ENCODE data around the gene INHBB. TPM values are rescaled to one million over a fixed set of nuclear protein-coding genes. Genes with fewer than 3 reads are reported as not detected.

The INHBB gene
- total RNA-seq, result 3.3 and 5.2 TPM in 2 replicates

GRCh38 chr2:120346026-120346666 lies at the start of gene INHBB:
Gene INHBB, plus strand, starts transcription at chr2:120346136. Its CDS starts 53 bp downstream, at chr2:120346189.

Other genes with a start within 250 kb of the INHBB start
- gene TMEM185B, start 122.7 kb upstream of the INHBB start, total RNA-seq, result 41.1 and 44.7 TPM in 2 replicates
- 61.8 and 75.9 TPM in 2 replicates for gene RALB, start 93.3 kb upstream of the INHBB start, total RNA-seq

Data from articular chondrocyte of knee joint (primary cell).